GM21723 (cell line): Measurements from ENCODE around the gene IL31.

Source experiments
- ATAC-seq: cut with Tn5 transposase; IDR thresholded peaks from one replicate; pipeline ENCODE4 v1.9.1; 2021; ENCODE audit warnings: mild to moderate bottlenecking, moderate library complexity; ENCODE audit not compliant: unreplicated experiment

The IL31 gene

GRCh38 chr12:122159882-122160281 lies 14.1 kb downstream of the IL31 start:
- no peak for ATAC-seq

- no peak for ATAC-seq
Measured at GRCh38 chr12:122158700-122159285, 15.2 kb downstream of the IL31 start.

- ATAC-seq: no peak
Measured at GRCh38 chr12:122155705-122156104, 18.3 kb downstream of the IL31 start.

- ATAC-seq: no peak
Measured at GRCh38 chr12:122152754-122153153, 21.3 kb downstream of the IL31 start.

- ATAC-seq: no peak
Measured at GRCh38 chr12:122150127-122150681, 23.8 kb downstream of the IL31 start.

GRCh38 chr12:122148657-122149056 lies 25.4 kb downstream of the IL31 start:
- ATAC-seq: no peak

GRCh38 chr12:122147514-122148290 lies 26.3 kb downstream of the IL31 start:
- ATAC-seq: no peak

- no peak for ATAC-seq
Measured at GRCh38 chr12:122145505-122146330, 28.3 kb downstream of the IL31 start.

- ATAC-seq: no peak
Measured at GRCh38 chr12:122144885-122145284, 29.1 kb downstream of the IL31 start.

- no peak for ATAC-seq
Measured at GRCh38 chr12:122142857-122143256, 31.2 kb downstream of the IL31 start.

- no peak for ATAC-seq
Measured at GRCh38 chr12:122141911-122142725, 31.9 kb downstream of the IL31 start.

- ATAC-seq: no peak
Measured at GRCh38 chr12:122140467-122141257, 33.4 kb downstream of the IL31 start.

GRCh38 chr12:122139941-122140340 lies 34.1 kb downstream of the IL31 start:
- no peak for ATAC-seq

GRCh38 chr12:122139266-122139665 lies 34.8 kb downstream of the IL31 start:
- ATAC-seq: no peak

GRCh38 chr12:122138616-122139015 lies 35.4 kb downstream of the IL31 start:
- no peak for ATAC-seq

- ATAC-seq: no peak
Measured at GRCh38 chr12:122138181-122138580, 35.8 kb downstream of the IL31 start.

- ATAC-seq: no peak
Measured at GRCh38 chr12:122137681-122138080, 36.3 kb downstream of the IL31 start.

- ATAC-seq: no peak
Measured at GRCh38 chr12:122137229-122137628, 36.8 kb downstream of the IL31 start.

GRCh38 chr12:122135437-122136031 lies 38.5 kb downstream of the IL31 start:
- no peak for ATAC-seq
